Measurements from ENCODE around the gene A3GALT2.

GRCh38 chr1:33305816-33306652 lies 14.9 kb downstream of the A3GALT2 start:
- TF ChIP-seq POLR2AphosphoS5 (IDR thresholded peaks at IDR 0.05; ENCODE audit: low read depth, low read length) (no peak), POLR2A (IDR thresholded peaks at IDR 0.05; ENCODE audit: low read depth, low read length) (no peak)

Measured in GM12892 (cell line).